Stimulated activated CD4-positive, alpha-beta T cell treated with anti-CD3 and anti-CD28 coated beads, Interleukin-12 subunit alpha, Interleukin-12 subunit beta, amount 100 ng/mL, for 48 hours (primary cell): ENCODE data around the gene FBXO42.
"Not testable (repeated sequence)": the region's sequence is repeated elsewhere in the genome, so short reads cannot be mapped to it uniquely, and the experiment has no call there.

Source experiments
- DNase-seq, 3 donors: peaks; one replicate each; pipeline ENCODE4 v3.0.0-alpha.2; 2020; ENCODE audit warnings: low read depth in 2 of 3, low spot score in 1 of 3

FBXO42 gene

GRCh38 chr1:16372535-16373285 is 20.4 kb upstream of the FBXO42 start:
- no peak for DNase-seq

- no peak for DNase-seq
Observed at GRCh38 chr1:16371725-16372124, 19.4 kb upstream of the FBXO42 start.

GRCh38 chr1:16369821-16370220 is 17.5 kb upstream of the FBXO42 start:
- DNase-seq = no peak

DNA sequence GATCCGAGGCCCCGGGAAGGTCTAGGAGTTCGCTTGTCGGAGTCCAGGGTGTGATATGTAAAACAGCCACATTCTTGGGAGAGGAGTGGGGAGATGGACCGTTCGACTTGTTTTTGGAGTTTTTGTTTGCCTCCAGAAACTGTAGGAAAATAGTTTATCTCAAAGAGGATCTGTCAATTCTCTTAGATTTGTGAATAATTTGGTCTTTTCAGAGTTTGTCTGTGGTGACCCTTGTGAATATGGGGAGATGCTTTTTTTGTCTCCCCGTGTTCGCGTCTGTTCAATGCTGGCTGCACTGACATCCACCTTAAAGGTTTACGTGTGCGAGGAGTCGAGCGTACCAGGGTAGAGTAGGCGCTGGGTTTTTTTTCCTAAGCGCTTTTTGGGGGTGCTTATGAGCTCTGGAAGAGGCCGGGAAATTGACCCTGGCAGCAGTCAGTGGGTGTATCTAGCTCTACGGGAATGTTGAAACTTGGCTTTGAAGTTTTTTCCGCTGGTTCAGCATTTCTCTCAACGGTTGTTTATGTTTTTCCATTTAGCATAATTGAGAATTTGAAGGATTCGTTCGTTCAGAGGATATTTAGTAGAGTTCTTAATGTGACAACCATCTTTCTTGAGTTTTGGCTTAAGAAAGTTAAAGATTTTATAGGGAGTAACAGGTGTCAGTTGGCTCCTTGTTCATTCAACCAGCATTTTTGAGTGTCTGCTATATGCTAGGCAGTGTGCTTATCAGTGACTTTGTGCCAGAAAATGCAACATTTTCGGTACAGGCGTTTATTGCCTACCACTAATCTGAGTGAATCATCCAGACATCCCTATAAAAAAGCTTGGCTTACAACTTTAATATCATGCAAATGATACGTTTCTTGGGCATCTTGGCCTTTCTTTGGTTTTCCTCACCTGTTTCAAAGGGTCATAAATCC is 15.9 kb upstream of the FBXO42 start:
- DNase-seq = no peak

DNA sequence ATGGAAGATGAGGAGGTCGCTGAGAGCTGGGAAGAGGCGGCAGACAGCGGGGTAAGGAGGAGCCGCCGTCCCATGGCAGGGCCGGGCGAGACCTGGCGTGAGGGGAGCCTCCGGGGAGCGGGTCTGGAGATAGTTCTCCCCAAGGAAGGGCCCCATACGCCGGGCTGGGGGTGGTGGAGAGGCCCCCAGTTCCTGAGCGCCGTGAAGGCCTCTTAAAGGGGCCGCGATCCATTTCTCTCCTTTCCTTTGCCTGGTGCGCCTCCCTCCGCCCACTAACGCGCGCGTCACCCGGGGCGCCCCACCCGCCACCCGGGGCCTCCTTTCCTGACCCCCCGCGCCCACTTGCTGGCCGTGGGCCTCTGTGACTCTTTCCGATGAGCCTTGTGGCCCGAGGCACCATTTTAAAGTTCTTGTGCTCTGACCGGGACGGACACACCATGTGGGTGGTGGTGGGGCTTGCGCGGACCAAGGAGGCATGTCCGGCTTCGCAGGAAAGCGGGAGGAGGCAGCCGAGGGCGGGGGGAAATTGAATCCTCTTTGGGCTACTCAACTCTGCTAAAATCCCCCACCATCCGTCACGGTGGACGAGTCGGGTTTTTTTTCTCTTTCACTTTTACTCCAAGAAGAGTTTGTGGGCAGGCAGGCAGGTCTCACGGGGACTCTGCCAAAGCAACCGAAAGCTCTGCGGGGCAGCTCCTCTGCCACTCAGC is 15.1 kb upstream of the FBXO42 start:
- DNase-seq = peak; percentile 77 to 81 (median 78)

DNA sequence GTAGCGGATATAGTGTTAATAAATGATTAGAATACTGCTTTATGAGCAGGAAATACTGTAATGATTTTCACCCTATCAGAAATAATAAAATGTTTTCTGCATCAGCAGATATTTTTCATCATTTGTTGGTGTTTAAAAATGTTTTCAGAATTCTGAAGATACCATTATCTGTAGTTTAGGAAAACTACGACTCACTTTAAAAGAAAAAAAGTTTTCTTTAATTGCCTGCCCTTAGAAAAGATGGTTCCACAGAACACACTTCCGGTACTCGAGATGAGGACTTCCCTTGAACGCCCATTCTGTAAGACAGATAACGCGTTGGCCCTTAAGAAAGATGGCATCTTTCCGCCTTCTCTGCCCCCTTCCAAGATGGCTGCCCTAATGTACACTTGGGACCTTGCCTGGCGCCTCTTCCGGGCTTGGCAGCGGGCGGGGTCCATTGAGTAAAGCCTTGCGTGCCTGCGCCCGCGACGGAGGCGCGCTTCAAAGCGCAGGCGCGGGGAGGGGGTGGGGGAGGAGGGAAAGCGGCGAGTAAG is 14.5 kb upstream of the FBXO42 start, which contains the start of gene SZRD1:
SZRD1 (plus strand) TSS at position 521 of the 536 bp plus-strand sequence. CDS start 16 bp downstream, outside the sequence.
- DNase-seq = peak; percentile 91 to 93 (median 92)

DNA sequence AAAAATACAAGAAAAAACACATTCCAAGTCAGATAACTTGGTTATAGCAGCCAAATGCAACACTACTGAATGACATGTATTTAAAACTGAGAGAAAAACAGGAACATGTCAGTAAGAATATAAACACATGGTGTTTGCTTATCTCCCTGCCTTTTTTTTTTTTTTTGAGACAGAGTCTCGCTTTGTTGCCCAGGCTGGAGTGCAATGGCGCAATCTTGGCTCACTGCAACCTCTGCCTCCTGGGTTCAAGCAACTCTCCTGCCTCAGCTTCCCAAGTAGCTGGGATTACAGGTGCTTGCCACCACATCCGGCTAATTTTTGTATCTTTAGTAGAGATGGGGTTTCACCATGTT is 12.8 kb upstream of the FBXO42 start:
- DNase-seq = not testable (repeated sequence)

GRCh38 chr1:16356867-16357266 is 4.6 kb upstream of the FBXO42 start:
- DNase-seq = no peak

- no peak for DNase-seq
Observed at GRCh38 chr1:16354619-16355018, 2.3 kb upstream of the FBXO42 start.

DNA sequence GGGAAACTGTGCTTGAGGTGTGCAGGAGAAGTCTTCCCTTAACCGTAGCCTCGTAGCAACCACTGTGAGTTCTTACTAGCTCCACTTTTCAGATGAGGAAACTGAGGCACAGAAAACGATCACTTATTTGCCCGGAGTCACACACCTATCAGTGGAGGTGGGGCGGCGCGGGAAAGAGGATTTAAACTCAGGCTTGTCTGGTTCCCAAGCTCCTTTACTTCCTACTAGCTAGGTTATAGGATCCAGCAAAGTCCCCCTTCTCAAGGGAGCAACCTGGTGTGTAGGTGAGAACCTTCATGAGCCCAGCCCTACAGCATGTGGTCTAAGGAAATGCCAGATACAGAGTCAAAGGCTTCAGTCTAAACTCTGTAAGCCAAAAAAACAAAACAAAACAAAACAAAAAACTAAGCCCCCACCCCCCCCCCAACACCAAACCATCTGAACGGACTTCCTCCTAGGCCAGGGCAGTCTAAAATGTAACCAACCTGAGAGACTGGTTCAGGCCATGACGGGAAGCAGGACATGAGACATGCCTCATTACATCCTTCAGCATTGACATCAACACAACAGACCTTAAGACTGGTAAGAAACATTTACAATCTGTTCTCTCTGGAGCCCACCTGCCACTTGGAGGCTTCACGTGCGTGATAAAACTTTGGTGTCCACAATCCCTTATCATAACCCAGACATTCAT is 709 bp upstream of the FBXO42 start:
- DNase-seq = no peak

- no peak for DNase-seq
Observed at GRCh38 chr1:16351456-16351993, 755 bp downstream of the FBXO42 start.

DNA sequence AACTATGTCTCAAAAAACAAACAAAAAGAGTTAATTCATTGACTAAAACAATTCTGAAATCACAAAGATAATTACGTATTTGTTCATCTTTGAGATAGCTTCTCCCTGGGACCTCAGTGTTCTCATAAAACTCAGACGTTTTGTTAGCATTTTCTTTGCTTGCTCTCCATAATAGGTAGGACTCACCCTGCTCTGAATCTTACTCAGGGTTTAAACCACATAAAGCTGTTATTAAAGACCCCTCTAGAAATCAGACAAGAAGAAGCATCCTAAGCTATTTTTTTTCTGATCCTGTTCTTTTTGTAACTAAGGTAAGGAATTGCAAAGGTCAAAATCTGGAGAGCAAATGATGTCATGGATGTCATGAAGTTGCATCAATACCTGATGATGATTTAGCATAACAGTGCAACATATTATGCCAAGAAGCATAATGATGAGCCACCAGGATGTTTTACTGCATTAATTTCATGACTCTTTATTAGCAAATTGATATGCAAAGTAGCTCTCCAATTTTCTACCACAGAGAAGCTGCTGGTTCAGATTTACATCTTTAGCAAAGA is 2.4 kb downstream of the FBXO42 start:
- DNase-seq = no peak

GRCh38 chr1:16348414-16349182 is 3.7 kb downstream of the FBXO42 start:
- no peak for DNase-seq

DNA sequence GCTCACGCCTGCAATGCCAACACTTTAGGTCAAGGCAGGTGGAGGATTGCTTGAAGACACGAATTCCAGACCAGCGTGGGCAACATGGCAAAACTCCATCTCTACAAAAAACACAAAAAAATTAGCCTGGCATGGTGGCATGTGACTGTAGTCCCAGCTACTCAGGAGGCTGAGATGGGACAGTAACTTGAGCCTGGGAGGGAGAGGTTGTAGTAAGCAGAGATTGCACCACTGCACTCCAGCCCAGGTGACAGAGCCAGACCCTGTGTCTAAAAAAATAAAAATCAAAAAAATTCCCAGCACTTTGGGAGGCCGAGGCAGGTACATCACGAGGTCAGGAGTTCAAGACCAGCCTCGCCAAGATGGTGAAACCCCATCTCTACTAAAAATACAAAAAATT is 9.0 kb downstream of the FBXO42 start:
- DNase-seq = not testable (repeated sequence)

- DNase-seq = no peak
Observed at GRCh38 chr1:16342331-16343062, 9.8 kb downstream of the FBXO42 start.

DNA sequence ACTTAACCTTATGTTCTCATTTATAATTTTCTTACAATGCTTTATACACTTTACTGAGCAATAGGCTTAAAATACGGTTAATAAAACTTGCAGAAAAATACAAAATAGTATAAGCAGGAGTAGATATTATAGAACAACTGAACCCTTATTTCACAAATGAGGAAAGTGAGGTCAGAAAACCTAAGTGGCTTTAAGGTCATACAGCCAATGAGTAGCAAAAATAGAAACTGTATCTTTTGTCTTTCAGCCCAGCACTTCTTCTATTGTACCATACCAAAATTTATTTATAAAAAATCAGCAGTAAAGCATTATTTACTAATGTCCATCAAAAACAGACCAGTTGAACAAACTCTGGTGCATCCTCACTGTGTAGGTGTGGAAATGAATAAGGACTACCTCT is 11.6 kb downstream of the FBXO42 start:
- no peak for DNase-seq

- no peak for DNase-seq
Observed at GRCh38 chr1:16338961-16339360, 13.3 kb downstream of the FBXO42 start.

- DNase-seq = no peak
Observed at GRCh38 chr1:16334655-16335340, 17.5 kb downstream of the FBXO42 start.
